Endothelial cell of umbilical vein (primary cell): ENCODE data around the gene BCAS3. TPM values are rescaled to one million over a fixed set of nuclear protein-coding genes. Genes with fewer than 3 reads are reported as not detected.

ENCODE experiments used
- BruUV-seq: library from RNA; stranded (reverse); fragments of 400-500 nt; replicated peaks from 2 replicates; lab custom pipeline; 2021; lab: Mats Ljungman, UMichigan
- CTCF ChIA-PET: fragments of 300-600, 350-600 bp; sonication (Branson Sonifier 250); formaldehyde crosslinking; loops from one replicate; lab custom pipeline; 2021; ENCODE audit warnings: antibody characterized with exemption, inconsistent platforms; lab: Charles Lee
- POLR2A ChIA-PET: fragments of 300-600, 350-600 bp; sonication (Branson Sonifier 250); formaldehyde crosslinking; loops from one replicate; lab custom pipeline; 2021; ENCODE audit warnings: antibody characterized with exemption, inconsistent platforms; lab: Charles Lee
- DNase-seq: peaks from one replicate; pipeline ENCODE4 v3.0.0-alpha.2; 2011; ENCODE audit warnings: low read depth, low spot score
- FAIRE-seq: peaks from 2 replicates; lab custom pipeline; 2011; peaks lifted over from hg19 to GRCh38; lab: Jason Lieb, UNC
- H2AFZ ChIP-seq: 2 replicates; pipeline ENCODE4 v1.6.0; 2012; ENCODE audit warnings: low read depth, low read length, control low read depth, inconsistent platforms
- H3K27ac ChIP-seq: 2 replicates; pipeline ENCODE4 v1.5.1; 2011; ENCODE audit warnings: low read depth, mild to moderate bottlenecking, control low read depth, low read length, moderate library complexity; ENCODE audit not compliant: insufficient read depth
- H3K27me3 ChIP-seq, 2 experiments: 2 replicates each; pipeline versions ENCODE4 v1.6.0 to v1.6.1; 2011; ENCODE audit warnings: low read length in 2 of 2, mixed read lengths in 1 of 2; ENCODE audit not compliant: control insufficient read depth in 2 of 2, insufficient read depth in 2 of 2
- H3K36me3 ChIP-seq, 2 experiments: 2 replicates in 1 of 2; 3 replicates in 1 of 2; pipeline ENCODE4 v1.5.1; 2011; ENCODE audit warnings: low read length in 2 of 2, mild to moderate bottlenecking in 1 of 2, moderate library complexity in 1 of 2; ENCODE audit not compliant: control insufficient read depth in 2 of 2, insufficient read depth in 2 of 2; ENCODE audit errors: extremely low read depth in 1 of 2
- H3K4me1 ChIP-seq: 3 replicates; pipeline ENCODE4 v1.5.1; 2011; ENCODE audit warnings: mild to moderate bottlenecking, low read length; ENCODE audit not compliant: control insufficient read depth, insufficient read depth; ENCODE audit errors: extremely low read depth
- H3K4me2 ChIP-seq: 2 replicates; pipeline ENCODE4 v1.6.1; 2011; ENCODE audit warnings: low read length, control low read depth, mixed read lengths; ENCODE audit not compliant: insufficient read depth
- H3K4me3 ChIP-seq, 3 experiments: fragments of 200-600 bp in 1 of 3; sonication (generic), shearing (Covaris generic) in 1 of 3; replicated peaks in 1 of 3; 2 replicates each; pipeline ENCODE4 v1.5.1; 2011 to 2016; ENCODE audit warnings: control low read depth in 3 of 3, low read length in 3 of 3, mild to moderate bottlenecking in 2 of 3, inconsistent platforms in 1 of 3, low read depth in 1 of 3, moderate library complexity in 1 of 3; ENCODE audit not compliant: insufficient read depth in 1 of 3
- H3K79me2 ChIP-seq: 2 replicates; pipeline ENCODE4 v1.6.0; 2012; ENCODE audit warnings: low read length, inconsistent platforms; ENCODE audit not compliant: control insufficient read depth, insufficient read depth
- H3K9ac ChIP-seq: replicated peaks from 2 replicates; pipeline ENCODE3; 2011; ENCODE audit warnings: low read length, control low read depth; ENCODE audit not compliant: insufficient read depth; ENCODE audit errors: extremely low read depth
- H3K9me1 ChIP-seq: replicated peaks from 3 replicates; pipeline ENCODE4 v1.6.0; 2011; ENCODE audit warnings: mild to moderate bottlenecking, low read length; ENCODE audit not compliant: control insufficient read depth, insufficient read depth; ENCODE audit errors: extremely low read depth
- H3K9me3 ChIP-seq: replicated peaks from 2 replicates; pipeline ENCODE4 v1.5.1; 2012; ENCODE audit warnings: low read length, inconsistent platforms; ENCODE audit not compliant: control insufficient read depth, insufficient read depth
- H4K20me1 ChIP-seq: replicated peaks from 2 replicates; pipeline ENCODE3; 2011; ENCODE audit warnings: mild to moderate bottlenecking, low read length; ENCODE audit not compliant: control insufficient read depth, insufficient read depth; ENCODE audit errors: extremely low read depth
- EZH2 ChIP-seq: IDR thresholded peaks from 2 replicates; pipeline ENCODE4 v1.6.1; 2012; ENCODE audit warnings: borderline replicate concordance, low read depth, mild to moderate bottlenecking, moderate library complexity, low read length, inconsistent platforms; ENCODE audit not compliant: severe bottlenecking
- FOS ChIP-seq: IDR thresholded peaks from 2 replicates; pipeline ENCODE4 v1.6.1; 2011; ENCODE audit warnings: mild to moderate bottlenecking, low read length, moderate library complexity, borderline replicate concordance; ENCODE audit not compliant: insufficient read depth
- GATA2 ChIP-seq: IDR thresholded peaks from 2 replicates; pipeline ENCODE4 v1.7.0; 2011; ENCODE audit warnings: low read depth, mild to moderate bottlenecking, moderate library complexity, mixed read lengths, low read length; ENCODE audit not compliant: insufficient read length, insufficient read depth
- JUN ChIP-seq: IDR thresholded peaks from 2 replicates; pipeline ENCODE4 v1.6.1; 2011; ENCODE audit warnings: borderline replicate concordance, low read depth; ENCODE audit not compliant: insufficient read length, insufficient read depth
- MAX ChIP-seq: IDR thresholded peaks from 2 replicates; pipeline ENCODE4 v1.6.1; 2011; ENCODE audit not compliant: insufficient read depth, insufficient read length
- MYC ChIP-seq: IDR thresholded peaks from one replicate; pipeline ENCODE4 v1.6.1; 2011; ENCODE audit warnings: mild to moderate bottlenecking, low read depth, low read length
- POLR2A ChIP-seq: IDR thresholded peaks from 2 replicates; pipeline ENCODE4 v1.6.1; 2012; ENCODE audit warnings: low read depth, mild to moderate bottlenecking, control low read depth, low read length
- POLR2AphosphoS5 ChIP-seq: IDR thresholded peaks from 2 replicates; pipeline ENCODE4 v1.6.1; 2012; ENCODE audit warnings: low read depth, mild to moderate bottlenecking, control low read depth, low read length, moderate library complexity; ENCODE audit not compliant: insufficient read depth
- dilution Hi-C: fragments of 300-500 bp; cut with MboI; formaldehyde crosslinking; loops from one replicate; pipeline ENCODE4 v1.15.0; 2019; ENCODE audit warnings: low sequenced_read_pairs; ENCODE audit not compliant: extremely low pct_ligation_motif_present
- intact Hi-C: fragments of 100-400 bp; cut with micrococcal nuclease; formaldehyde crosslinking; loops from one replicate; pipeline ENCODE4 v1.10.0; 2022
- polyA plus RNA-seq, 4 experiments: library from polyadenylated mRNA; depleted of rRNA in 3 of 4; stranded (reverse) in 3 of 4; unstranded in 1 of 4; fragments of >200 nt; gene quantifications; 2 replicates each; pipeline versions ENCODE4 v1.2.1 to v1.2.3, GENCODE V29; 2011 to 2012; ENCODE audit warnings: missing spikeins in 1 of 4
- total RNA-seq: library from RNA; stranded (reverse); gene quantifications from 2 replicates; pipeline ENCODE4 v1.2.3, GENCODE V29; 2021
- TF ChIP-seq, protein P1 (sequence below), 2 donors: IDR thresholded peaks; 1 replicate in 1 of 2; 2 replicates in 1 of 2; pipeline ENCODE4 v1.5.1; 2011; ENCODE audit warnings: low read length in 2 of 2, mild to moderate bottlenecking in 2 of 2, moderate library complexity in 2 of 2, control low read depth in 1 of 2, inconsistent platforms in 1 of 2, low read depth in 1 of 2; ENCODE audit not compliant: insufficient read depth in 1 of 2; ENCODE audit errors: extremely low read depth in 1 of 2

Gene BCAS3
- total and polyA plus RNA-seq, 2 donors (not counting 3 experiments of a cell fraction or from before 2014, with no cell fraction given), result 8.2 to 16.0 TPM

DNA sequence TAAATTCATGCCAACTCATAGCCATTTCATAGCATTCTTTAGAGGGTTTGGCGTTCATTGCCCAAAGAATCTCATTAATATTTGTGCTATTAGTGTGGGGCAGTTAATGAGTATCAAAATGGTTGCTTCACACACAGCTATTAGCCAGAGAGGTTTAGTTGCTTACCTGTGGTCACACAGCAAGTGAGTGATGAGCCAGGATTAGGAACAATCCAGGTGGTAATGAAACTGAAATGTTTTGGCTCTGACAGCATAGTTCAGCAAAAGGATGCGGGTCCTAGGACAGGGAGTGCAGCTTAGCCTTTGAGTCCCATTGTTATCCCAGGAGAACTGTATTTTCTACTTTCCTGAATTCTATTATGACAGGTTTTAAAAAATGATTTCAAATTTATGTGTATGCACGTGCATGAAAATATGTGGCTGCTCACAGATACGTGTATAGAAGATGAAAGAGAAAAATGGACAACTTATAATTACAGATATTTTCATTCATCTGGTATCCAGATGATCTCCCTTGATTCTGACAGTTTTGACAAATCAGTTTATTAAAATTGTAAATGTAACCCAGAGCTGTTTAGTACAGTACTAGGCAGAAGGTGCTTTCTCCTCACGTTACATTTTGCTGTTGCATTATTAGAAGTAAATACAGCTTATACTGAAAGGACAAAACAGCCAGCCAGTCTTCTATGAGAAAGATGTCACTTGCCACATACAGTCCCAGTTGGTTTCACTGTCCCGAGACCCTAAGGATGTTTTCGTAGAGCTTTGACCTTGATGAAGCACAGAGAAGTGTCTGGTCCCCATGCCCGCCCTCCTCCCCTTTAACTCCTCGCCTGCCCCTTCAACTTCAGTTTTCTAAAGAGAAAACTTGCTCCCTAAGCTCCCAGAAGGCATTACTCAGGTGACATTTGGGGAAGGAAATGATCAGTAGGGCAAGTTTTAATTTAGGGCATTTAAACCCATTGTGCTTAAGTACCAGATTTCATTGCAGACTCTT, 622.2 kb downstream of the BCAS3 start:
- H3K4me1 ChIP-seq, result no peaks in the 10 kb centered on the region
- TF ChIP-seq MYC, result no peak
- no peak for TF ChIP-seq FOS
- no peak for TF ChIP-seq POLR2A
- TF ChIP-seq POLR2AphosphoS5, result no peak
- no peak for TF ChIP-seq JUN
- no peak for TF ChIP-seq GATA2
- TF ChIP-seq, protein P1, sequence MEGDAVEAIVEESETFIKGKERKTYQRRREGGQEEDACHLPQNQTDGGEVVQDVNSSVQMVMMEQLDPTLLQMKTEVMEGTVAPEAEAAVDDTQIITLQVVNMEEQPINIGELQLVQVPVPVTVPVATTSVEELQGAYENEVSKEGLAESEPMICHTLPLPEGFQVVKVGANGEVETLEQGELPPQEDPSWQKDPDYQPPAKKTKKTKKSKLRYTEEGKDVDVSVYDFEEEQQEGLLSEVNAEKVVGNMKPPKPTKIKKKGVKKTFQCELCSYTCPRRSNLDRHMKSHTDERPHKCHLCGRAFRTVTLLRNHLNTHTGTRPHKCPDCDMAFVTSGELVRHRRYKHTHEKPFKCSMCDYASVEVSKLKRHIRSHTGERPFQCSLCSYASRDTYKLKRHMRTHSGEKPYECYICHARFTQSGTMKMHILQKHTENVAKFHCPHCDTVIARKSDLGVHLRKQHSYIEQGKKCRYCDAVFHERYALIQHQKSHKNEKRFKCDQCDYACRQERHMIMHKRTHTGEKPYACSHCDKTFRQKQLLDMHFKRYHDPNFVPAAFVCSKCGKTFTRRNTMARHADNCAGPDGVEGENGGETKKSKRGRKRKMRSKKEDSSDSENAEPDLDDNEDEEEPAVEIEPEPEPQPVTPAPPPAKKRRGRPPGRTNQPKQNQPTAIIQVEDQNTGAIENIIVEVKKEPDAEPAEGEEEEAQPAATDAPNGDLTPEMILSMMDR (IDR thresholded peaks at IDR 0.05; ENCODE audit: extremely low read depth in 1 of 2, insufficient read depth in 1 of 2, low read depth in 1 of 2, low read length in 2 of 2), result no peak
- no peak for TF ChIP-seq MAX
- no peak for TF ChIP-seq EZH2
- no peak overlapping the region for H3K4me2 ChIP-seq
- H3K27me3 ChIP-seq, result peaks cover 0 to 2% of the 10 kb centered on the region in 2 experiments
- H3K9me3 ChIP-seq, result no peaks in the 10 kb centered on the region
- no TSS peak for BruUV-seq
- H2AFZ ChIP-seq, result no peak overlapping the region
- H3K79me2 ChIP-seq, result no peaks in the 10 kb centered on the region
- no peak overlapping the region for H3K27ac ChIP-seq
- H3K4me3 ChIP-seq, result no peak overlapping the region
- DNase-seq (no peak), FAIRE-seq (no peak)
- H4K20me1 ChIP-seq, result no peaks in the 10 kb centered on the region
- CTCF ChIA-PET, result no interaction called here
- H3K9ac ChIP-seq, result no peak overlapping the region
- intact Hi-C loops (no loop called here), dilution Hi-C loops (no loop called here)
- POLR2A ChIA-PET, result no interaction called here
- no peaks in the 10 kb centered on the region for H3K9me1 ChIP-seq
- no peaks in the 10 kb centered on the region for H3K36me3 ChIP-seq
